ENCODE results near the gene ARL13B. TPM values are rescaled to one million over a fixed set of nuclear protein-coding genes. Genes with fewer than 3 reads are reported as not detected.

Gene ARL13B
- polyA plus RNA-seq, 1 experiment, result 6.3 TPM

- POLR2A ChIA-PET, result no interaction called here
- H3K27me3 ChIP-seq (ENCODE audit: control insufficient read depth, insufficient read depth, low read length), result no peaks in the 10 kb centered on the region
- no peak for TF ChIP-seq CTCF (IDR thresholded peaks at IDR 0.05; ENCODE audit: low read depth, low read length)
- DNase-seq (ENCODE audit: low read depth, low spot score), result no peak
- H3K9me3 ChIP-seq (ENCODE audit: control insufficient read depth, insufficient read depth, low read length), result no peaks in the 10 kb centered on the region
- H3K27ac ChIP-seq (ENCODE audit: low read depth, low read length), result no peak overlapping the region
- CTCF ChIA-PET, result no interaction called here
- H3K4me3 ChIP-seq (ENCODE audit: low read depth, low read length), result no peak overlapping the region
These were observed 85.2 kb downstream of the ARL13B start for GRCh38 chr3:94065122-94065521.

GRCh38 chr3:94065819-94066480, 86.0 kb downstream of the ARL13B start:
- no peak for DNase-seq (ENCODE audit: low read depth, low spot score)
- Histone ChIP-seq H3K4me3 (ENCODE audit: low read depth, low read length) (no peak overlapping the region), H3K27me3 (ENCODE audit: control insufficient read depth, insufficient read depth, low read length) (no peaks in the 10 kb centered on the region), H3K27ac (ENCODE audit: low read depth, low read length) (no peak overlapping the region), H3K9me3 (ENCODE audit: control insufficient read depth, insufficient read depth, low read length) (no peaks in the 10 kb centered on the region)
- no peak for TF ChIP-seq CTCF (IDR thresholded peaks at IDR 0.05; ENCODE audit: low read depth, low read length)
- POLR2A ChIA-PET, result no interaction called here
- CTCF ChIA-PET, result no interaction called here

GRCh38 chr3:94066506-94067500, 86.8 kb downstream of the ARL13B start:
- Histone ChIP-seq H3K9me3 (ENCODE audit: control insufficient read depth, insufficient read depth, low read length) (no peaks in the 10 kb centered on the region), H3K27ac (ENCODE audit: low read depth, low read length) (no peak overlapping the region), H3K27me3 (ENCODE audit: control insufficient read depth, insufficient read depth, low read length) (no peaks in the 10 kb centered on the region), H3K4me3 (ENCODE audit: low read depth, low read length) (no peak overlapping the region)
- ChIA-PET POLR2A (no interaction called here), CTCF (interaction anchor here (1.2 kb wide), 1 partner anchor 62 kb away, joined by 5 read pairs; no protein-coding TSS in a partner anchor)
- no peak for TF ChIP-seq CTCF (IDR thresholded peaks at IDR 0.05; ENCODE audit: low read depth, low read length)
- DNase-seq (ENCODE audit: low read depth, low spot score), result no peak

GRCh38 chr3:94069194-94069813, 89.3 kb downstream of the ARL13B start:
- no peak overlapping the region for H3K4me3 ChIP-seq (ENCODE audit: low read depth, low read length)
- CTCF ChIA-PET, result interaction anchor here (0.5 to 5.0 kb wide), 45 partner anchors 8 to 228 kb away, joined by 3 to 145 read pairs (median 5); partner anchors contain the start of genes ARL13B and PROS1
- DNase-seq (ENCODE audit: low read depth, low spot score), result no peak
- peak; percentile 54 for TF ChIP-seq CTCF (IDR thresholded peaks at IDR 0.05; ENCODE audit: low read depth, low read length)
- no peaks in the 10 kb centered on the region for H3K27me3 ChIP-seq (ENCODE audit: control insufficient read depth, insufficient read depth, low read length)
- H3K9me3 ChIP-seq (ENCODE audit: control insufficient read depth, insufficient read depth, low read length), result no peaks in the 10 kb centered on the region
- H3K27ac ChIP-seq (ENCODE audit: low read depth, low read length), result no peak overlapping the region
- POLR2A ChIA-PET, result no interaction called here

Data from AG04450 (cell line).